H9 (cell line): ENCODE results near the gene RNF213. TPM values are rescaled to one million over a fixed set of nuclear protein-coding genes. Genes with fewer than 3 reads are reported as not detected.

Experiments used
- DNase-seq: peaks from one replicate; pipeline ENCODE4 v3.0.0-alpha.2; 2017
- H2AFZ ChIP-seq: one replicate; pipeline ENCODE4 v1.6.1; 2013; ENCODE audit warnings: mild to moderate bottlenecking, low read length, control low read depth, moderate library complexity
- H2AK5ac ChIP-seq: 2 replicates; pipeline ENCODE4 v1.6.1; 2013; ENCODE audit warnings: low read length, control low read depth, mixed read lengths; ENCODE audit not compliant: insufficient read length
- H2BK120ac ChIP-seq: one replicate; pipeline ENCODE4 v1.6.1; 2013; ENCODE audit warnings: low read depth, mild to moderate bottlenecking, low read length, control low read depth, inconsistent platforms; ENCODE audit not compliant: poor library complexity, severe bottlenecking
- H2BK12ac ChIP-seq: 2 replicates; pipeline ENCODE4 v1.6.1; 2013; ENCODE audit warnings: low read length, control low read depth, mixed read lengths, low read depth; ENCODE audit not compliant: insufficient read length
- H2BK15ac ChIP-seq: 2 replicates; pipeline ENCODE4 v1.6.1; 2013; ENCODE audit warnings: low read depth, low read length, control low read depth
- H2BK20ac ChIP-seq: one replicate; pipeline ENCODE4 v1.6.1; 2013; ENCODE audit warnings: low read depth, mild to moderate bottlenecking, low read length, control low read depth, inconsistent platforms; ENCODE audit not compliant: poor library complexity, severe bottlenecking
- H2BK5ac ChIP-seq: 2 replicates; pipeline ENCODE4 v1.6.1; 2013; ENCODE audit warnings: low read length, control low read depth, mixed read lengths; ENCODE audit not compliant: insufficient read length
- H3K14ac ChIP-seq: 2 replicates; pipeline ENCODE4 v1.6.1; 2013; ENCODE audit warnings: low read length, control low read depth; ENCODE audit not compliant: insufficient read depth
- H3K18ac ChIP-seq: 2 replicates; pipeline ENCODE4 v1.6.1; 2013; ENCODE audit warnings: low read depth, mild to moderate bottlenecking, mixed read lengths, low read length, control low read depth; ENCODE audit not compliant: insufficient read length
- H3K23ac ChIP-seq: 2 replicates; pipeline ENCODE4 v1.6.1; 2013; ENCODE audit warnings: low read length, control low read depth, mixed read lengths, low read depth; ENCODE audit not compliant: insufficient read length
- H3K23me2 ChIP-seq: 2 replicates; pipeline ENCODE4 v1.6.1; 2013; ENCODE audit warnings: low read depth, mild to moderate bottlenecking, mixed read lengths, low read length, control low read depth; ENCODE audit not compliant: insufficient read length, poor library complexity, severe bottlenecking
- H3K27ac ChIP-seq: 2 replicates; pipeline ENCODE4 v1.5.1; 2013; ENCODE audit warnings: low read length, control low read depth, mixed read lengths, low read depth; ENCODE audit not compliant: insufficient read length
- H3K27me3 ChIP-seq: 2 replicates; pipeline ENCODE4 v1.6.1; 2013; ENCODE audit warnings: low read length, control low read depth, inconsistent platforms; ENCODE audit not compliant: insufficient read depth
- H3K4ac ChIP-seq: 2 replicates; pipeline ENCODE4 v1.6.1; 2013; ENCODE audit warnings: low read depth, mild to moderate bottlenecking, control low read depth, inconsistent platforms, low read length, moderate library complexity
- H3K4me1 ChIP-seq: 2 replicates; pipeline ENCODE4 v1.6.1; 2013; ENCODE audit warnings: low read length, control low read depth, inconsistent platforms; ENCODE audit not compliant: insufficient read depth
- H3K4me2 ChIP-seq: 2 replicates; pipeline ENCODE4 v1.6.1; 2013; ENCODE audit warnings: low read length, control low read depth, mixed read lengths; ENCODE audit not compliant: insufficient read length, insufficient read depth
- H3K56ac ChIP-seq: 2 replicates; pipeline ENCODE4 v1.6.1; 2013; ENCODE audit warnings: low read depth, mild to moderate bottlenecking, mixed read lengths, low read length, control low read depth; ENCODE audit not compliant: insufficient read length
- H3K79me1 ChIP-seq: 2 replicates; pipeline ENCODE4 v1.6.1; 2013; ENCODE audit warnings: low read depth, mild to moderate bottlenecking, moderate library complexity, low read length, control low read depth, inconsistent platforms; ENCODE audit not compliant: insufficient read depth, poor library complexity, severe bottlenecking
- H3K79me2 ChIP-seq: 2 replicates; pipeline ENCODE4 v1.6.1; 2013; ENCODE audit warnings: low read length, control low read depth, inconsistent platforms; ENCODE audit not compliant: insufficient read depth
- H3K9ac ChIP-seq: 2 replicates; pipeline ENCODE4 v1.6.1; 2013; ENCODE audit warnings: low read length, control low read depth, mixed read lengths; ENCODE audit not compliant: insufficient read length; ENCODE audit errors: extremely low read depth
- H3K9me3 ChIP-seq: one replicate; pipeline ENCODE4 v1.6.1; 2013; ENCODE audit warnings: low read depth, low read length, inconsistent platforms; ENCODE audit not compliant: control insufficient read depth
- H3T11ph ChIP-seq: one replicate; pipeline ENCODE4 v1.6.1; 2013; ENCODE audit warnings: mild to moderate bottlenecking, low read length, control low read depth, inconsistent platforms
- H4K20me1 ChIP-seq: one replicate; pipeline ENCODE4 v1.6.1; 2013; ENCODE audit not compliant: control insufficient read depth, insufficient read length, insufficient read depth
- H4K5ac ChIP-seq: 2 replicates; pipeline ENCODE4 v1.6.1; 2013; ENCODE audit warnings: low read depth, mild to moderate bottlenecking, mixed read lengths, low read length, control low read depth; ENCODE audit not compliant: insufficient read length
- H4K8ac ChIP-seq: replicated peaks from 2 replicates; pipeline ENCODE4 v1.6.1; 2013; ENCODE audit warnings: low read length, control low read depth, mixed read lengths, low read depth; ENCODE audit not compliant: insufficient read length
- H4K91ac ChIP-seq: 2 replicates; pipeline ENCODE4 v1.6.1; 2013; ENCODE audit warnings: low read depth, mild to moderate bottlenecking, moderate library complexity, mixed read lengths, low read length, control low read depth; ENCODE audit not compliant: insufficient read length
- H3K27ac Mint-ChIP-seq, 3 experiments: 2 replicates in 2 of 3; 3 replicates in 1 of 3; pipeline ENCODE4 v1.8.0; 2020 to 2021; ENCODE audit warnings: mixed read lengths in 3 of 3, mild to moderate bottlenecking in 1 of 3, moderate library complexity in 1 of 3
- H3K27me3 Mint-ChIP-seq: 2 replicates; pipeline ENCODE4 v1.8.0; 2021; ENCODE audit warnings: low read depth, mild to moderate bottlenecking, moderate library complexity, mixed read lengths
- H3K36me3 Mint-ChIP-seq, 3 experiments: 2 replicates in 2 of 3; 3 replicates in 1 of 3; pipeline ENCODE4 v1.8.0; 2020 to 2021; ENCODE audit warnings: low read depth in 3 of 3, mixed read lengths in 3 of 3; ENCODE audit not compliant: insufficient read depth in 1 of 3
- H3K4me1 Mint-ChIP-seq, 2 experiments: 2 replicates each; pipeline ENCODE4 v1.8.0; 2020; ENCODE audit warnings: mixed read lengths in 2 of 2
- H3K4me3 Mint-ChIP-seq, 2 experiments: 2 replicates in 1 of 2; 3 replicates in 1 of 2; pipeline ENCODE4 v1.8.0; 2020 to 2021; ENCODE audit warnings: mild to moderate bottlenecking in 2 of 2, mixed read lengths in 2 of 2, moderate library complexity in 1 of 2
- H3K9me3 Mint-ChIP-seq, 2 experiments: 2 replicates in 1 of 2; 3 replicates in 1 of 2; pipeline ENCODE4 v1.8.0; 2020; ENCODE audit warnings: mild to moderate bottlenecking in 2 of 2, mixed read lengths in 2 of 2, moderate library complexity in 1 of 2
- CTCF ChIP-seq: fragments of 200-600 bp; sonication (generic); conservative IDR thresholded peaks from 3 replicates; pipeline ENCODE4 v1.8.0; 2021; ENCODE audit warnings: antibody characterized with exemption, mild to moderate bottlenecking
- WGBS: extraction: QIAGEN DNeasy Blood & Tissue Kit; methylation state at CpG from one replicate; pipeline ENCODE4 v1.1.7; 2013; ENCODE audit warnings: missing lambda C conversion rate, low lambda C conversion rate, mixed read lengths; ENCODE audit not compliant: insufficient read length; ENCODE audit errors: extremely low coverage; 5-methylcytosine and 5-hydroxymethylcytosine counted together
- total RNA-seq: library from RNA; stranded (reverse); gene quantifications from 2 replicates; pipeline ENCODE4 v1.2.1, GENCODE V29; 2021

The RNF213 gene
- total RNA-seq, 1 experiment from 2014 or later = 34.3 TPM

- no peak overlapping the region for H3K18ac ChIP-seq
- H3K23ac ChIP-seq = no peak overlapping the region
- no peaks in the 10 kb centered on the region for H3K23me2 ChIP-seq
- no peaks in the 10 kb centered on the region for H3K79me2 ChIP-seq
- no peak overlapping the region for H2BK15ac ChIP-seq
- no peak overlapping the region for H2BK5ac ChIP-seq
- no peaks in the 10 kb centered on the region for H4K20me1 ChIP-seq
- H3K4me2 ChIP-seq = no peak overlapping the region
- H2BK12ac ChIP-seq = no peak overlapping the region
- no peak overlapping the region for H4K91ac ChIP-seq
- peaks cover 14 to 78% (median 74%) of the 10 kb centered on the region in 3 experiments; a peak in 6 of 7 replicates for H3K36me3 Mint-ChIP-seq
- no peak overlapping the region for H2BK20ac ChIP-seq
- peaks cover 0 to 6% of the 10 kb centered on the region in 2 experiments; a peak in 1 of 4 replicates for H3K4me1 Mint-ChIP-seq
- H3K14ac ChIP-seq = no peak overlapping the region
- H3K27me3 ChIP-seq = no peaks in the 10 kb centered on the region
- no peak overlapping the region for H4K8ac ChIP-seq
- no peaks in the 10 kb centered on the region for H3K27me3 Mint-ChIP-seq
- no peak overlapping the region for H3K27ac ChIP-seq
- H2AFZ ChIP-seq = no peak overlapping the region
- H3K56ac ChIP-seq = no peak overlapping the region
- H2BK120ac ChIP-seq = no peak overlapping the region
- H3K4ac ChIP-seq = no peak overlapping the region
- H3K9me3 ChIP-seq = no peaks in the 10 kb centered on the region
- H2AK5ac ChIP-seq = no peak overlapping the region
- H3K79me1 ChIP-seq = no peaks in the 10 kb centered on the region
- no peaks in the 10 kb centered on the region for H3K9me3 Mint-ChIP-seq
- no peak overlapping the region for H3T11ph ChIP-seq
- no peaks in the 10 kb centered on the region for H3K4me1 ChIP-seq
- no peak overlapping the region for H4K5ac ChIP-seq
- no peak overlapping the region for H3K9ac ChIP-seq
- no peak for TF ChIP-seq CTCF
- no peak overlapping the region for H3K4me3 Mint-ChIP-seq
- DNase-seq = no peak
- WGBS = no CpG with 5 or more reads among the region's 24 CpGs
- no peak overlapping the region for H3K27ac Mint-ChIP-seq
Observed at GRCh38 chr17:80384078-80384960, 123.7 kb downstream of the RNF213 start.
